ENCODE data around the gene FOS. TPM values are rescaled to one million over a fixed set of nuclear protein-coding genes. Genes with fewer than 3 reads are reported as not detected.
A peak's percentile ranks its signal among the peaks of the same experiment; 100 is the strongest.

FOS gene
- total and polyA plus RNA-seq, 2 of the 13 experiments (the other 11 are each of a cell fraction or from before 2014, with no cell fraction given) = 15.9 to 24.2 TPM

- TF ChIP-seq ZXDC (CRISPR knock-in tag; IDR thresholded peaks at IDR 0.05) (no peak), GMEB2 (CRISPR knock-in tag; IDR thresholded peaks at IDR 0.05; ENCODE audit: low read depth) (peak; percentile 84), CC2D1A (CRISPR knock-in tag; IDR thresholded peaks at IDR 0.05) (no peak), PPARG (CRISPR knock-in tag; conservative IDR thresholded peaks at IDR 0.05) (no peak), KDM1A (CRISPR knock-in tag; IDR thresholded peaks at IDR 0.05) (no peak), ZNF670 (CRISPR knock-in tag; IDR thresholded peaks at IDR 0.05; ENCODE audit: borderline replicate concordance) (no peak), ZNF691 (CRISPR knock-in tag; IDR thresholded peaks at IDR 0.05; ENCODE audit: borderline replicate concordance, low read depth) (no peak), ZNF572 (CRISPR knock-in tag; IDR thresholded peaks at IDR 0.05) (0 out of 2 replicates have a peak, but pooled peaks have one; percentile 79), YEATS4 (CRISPR knock-in tag; IDR thresholded peaks at IDR 0.05; ENCODE audit: borderline replicate concordance) (peak; percentile 56; the same call in 1 of the 2 replicates), IKZF5 (CRISPR knock-in tag; IDR thresholded peaks at IDR 0.05) (peak; percentile 100), MED13 (CRISPR knock-in tag; IDR thresholded peaks at IDR 0.05) (no peak), HDAC2 (CRISPR knock-in tag; IDR thresholded peaks at IDR 0.05) (peak; percentile 62), ZNF614 (CRISPR knock-in tag; IDR thresholded peaks at IDR 0.05; ENCODE audit: borderline replicate concordance) (peak; percentile 49; the same call in 1 of the 2 replicates)
These were observed 19.7 kb upstream of the FOS start (continued) for GRCh38 chr14:75258803-75259509.
